Ishikawa (cell line): ENCODE data around the gene DIP2C.

Experiments
- CEBPB ChIP-seq: IDR thresholded peaks from 2 replicates; pipeline ENCODE4 v1.6.1; 2012
- CREB1 ChIP-seq: IDR thresholded peaks from 2 replicates; pipeline ENCODE4 v1.6.1; 2012; ENCODE audit warnings: low read depth
- EGR1 ChIP-seq: IDR thresholded peaks from 2 replicates; pipeline ENCODE4 v1.6.1; 2012
- EP300 ChIP-seq: IDR thresholded peaks from 2 replicates; pipeline ENCODE4 v1.6.1; 2012; ENCODE audit warnings: borderline replicate concordance
- FOXM1 ChIP-seq: IDR thresholded peaks from 2 replicates; pipeline ENCODE4 v1.6.1; 2012; ENCODE audit warnings: low read depth, borderline replicate concordance
- NFIC ChIP-seq: IDR thresholded peaks from 2 replicates; pipeline ENCODE4 v1.6.1; 2012
- RAD21 ChIP-seq: IDR thresholded peaks from 2 replicates; pipeline ENCODE4 v1.6.1; 2012; ENCODE audit warnings: low read depth
- REST ChIP-seq: IDR thresholded peaks from 2 replicates; pipeline ENCODE4 v1.6.1; 2012; ENCODE audit warnings: low read depth, mild to moderate bottlenecking
- TAF1 ChIP-seq: IDR thresholded peaks from 2 replicates; pipeline ENCODE4 v1.6.1; 2012; ENCODE audit warnings: low read depth, mild to moderate bottlenecking
- TCF12 ChIP-seq: IDR thresholded peaks from 2 replicates; pipeline ENCODE4 v1.6.1; 2012; ENCODE audit warnings: low read depth
- TEAD4 ChIP-seq: IDR thresholded peaks from 2 replicates; pipeline ENCODE4 v1.6.1; 2012
- USF1 ChIP-seq: IDR thresholded peaks from 2 replicates; pipeline ENCODE4 v1.6.1; 2012
- YY1 ChIP-seq: IDR thresholded peaks from 2 replicates; pipeline ENCODE4 v1.6.1; 2012; ENCODE audit warnings: low read depth
- ZBTB7A ChIP-seq: IDR thresholded peaks from 2 replicates; pipeline ENCODE4 v1.6.1; 2012; ENCODE audit warnings: low read depth
- TF ChIP-seq, protein P1 (sequence below): IDR thresholded peaks from 2 replicates; pipeline ENCODE4 v1.6.1; 2012

Gene DIP2C

GRCh38 chr10:546971-547590 is 142.4 kb downstream of the DIP2C start:
- TF ChIP-seq CEBPB (no peak), CREB1 (no peak), REST (no peak), EGR1 (no peak), NFIC (no peak), ZBTB7A (no peak), RAD21 (no peak), EP300 (no peak), USF1 (no peak), TCF12 (no peak), YY1 (no peak), FOXM1 (no peak), TAF1 (no peak)
- TF ChIP-seq, protein P1, sequence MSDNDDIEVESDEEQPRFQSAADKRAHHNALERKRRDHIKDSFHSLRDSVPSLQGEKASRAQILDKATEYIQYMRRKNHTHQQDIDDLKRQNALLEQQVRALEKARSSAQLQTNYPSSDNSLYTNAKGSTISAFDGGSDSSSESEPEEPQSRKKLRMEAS = no peak

GRCh38 chr10:546451-546850 is 143.0 kb downstream of the DIP2C start:
- TF ChIP-seq EGR1 (no peak), YY1 (no peak)

- no peak for TF ChIP-seq NFIC
- TF ChIP-seq YY1 = no peak
- no peak for TF ChIP-seq TEAD4
- no peak for TF ChIP-seq USF1
- TF ChIP-seq ZBTB7A = no peak
Observed at GRCh38 chr10:543862-544822, 145.3 kb downstream of the DIP2C start.

GRCh38 chr10:543131-543530 is 146.3 kb downstream of the DIP2C start:
- TF ChIP-seq TEAD4 = no peak

GRCh38 chr10:541750-542371 is 147.6 kb downstream of the DIP2C start:
- no peak for TF ChIP-seq YY1
- peak; percentile 95 for TF ChIP-seq NFIC
- peak; percentile 33; the same call in 1 of the 2 replicates for TF ChIP-seq EP300
- TF ChIP-seq, protein P1 = peak; percentile 57; the same call in 1 of the 2 replicates
- 0 out of 2 replicates have a peak, but pooled peaks have one; percentile 62 for TF ChIP-seq TCF12

- TF ChIP-seq TEAD4 (no peak), TCF12 (no peak), TAF1 (no peak), EGR1 (no peak), RAD21 (no peak), CEBPB (no peak), REST (no peak), EP300 (no peak), YY1 (no peak), NFIC (no peak), FOXM1 (no peak), CREB1 (no peak), USF1 (no peak), ZBTB7A (no peak)
- TF ChIP-seq, protein P1 = no peak
Observed at GRCh38 chr10:541041-541440, 148.4 kb downstream of the DIP2C start.
